ENCODE measurements around the gene KRTAP10-4. TPM values are rescaled to one million over a fixed set of nuclear protein-coding genes. Genes with fewer than 3 reads are reported as not detected.
A peak's percentile ranks its signal among the peaks of the same experiment; 100 is the strongest.

Gene KRTAP10-4
- total and polyA plus RNA-seq, 12 donors: not detected

DNA sequence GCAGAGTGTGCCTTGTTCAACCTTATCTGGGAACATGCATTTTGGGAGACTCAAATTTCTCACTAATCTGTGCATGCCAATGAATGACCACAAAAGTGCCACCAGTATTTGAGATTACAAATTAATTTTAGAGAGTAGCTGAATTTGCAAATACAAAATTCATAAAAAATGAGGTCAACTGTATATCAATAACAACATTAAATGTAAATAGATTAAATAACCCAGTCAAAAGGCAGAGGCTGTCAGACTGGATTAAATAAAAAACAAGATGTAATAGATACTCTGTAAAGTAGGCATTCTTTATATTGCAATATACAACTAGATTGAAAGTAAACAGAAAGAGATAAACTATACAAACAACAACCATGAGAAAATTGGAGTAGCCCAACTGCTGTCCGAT, 9.4 kb upstream of the KRTAP10-4 start:
- Histone ChIP-seq H3K4me3 (no peak overlapping the region), H3K4me1 (replicated peaks in 1 of 2) (no peaks in the 10 kb centered on the region), H3K36me3 (replicated peaks in 1 of 2) (no peaks in the 10 kb centered on the region), H3K9me3 (replicated peaks in 1 of 3) (no peaks in the 10 kb centered on the region), H3K27me3 (no peaks in the 10 kb centered on the region), H3K27ac (no peak overlapping the region)
- intact Hi-C loops (cut with DNase I): no loop called here
- no peak for TF ChIP-seq POLR2A (IDR thresholded peaks at IDR 0.05)
- TF ChIP-seq, protein P1, sequence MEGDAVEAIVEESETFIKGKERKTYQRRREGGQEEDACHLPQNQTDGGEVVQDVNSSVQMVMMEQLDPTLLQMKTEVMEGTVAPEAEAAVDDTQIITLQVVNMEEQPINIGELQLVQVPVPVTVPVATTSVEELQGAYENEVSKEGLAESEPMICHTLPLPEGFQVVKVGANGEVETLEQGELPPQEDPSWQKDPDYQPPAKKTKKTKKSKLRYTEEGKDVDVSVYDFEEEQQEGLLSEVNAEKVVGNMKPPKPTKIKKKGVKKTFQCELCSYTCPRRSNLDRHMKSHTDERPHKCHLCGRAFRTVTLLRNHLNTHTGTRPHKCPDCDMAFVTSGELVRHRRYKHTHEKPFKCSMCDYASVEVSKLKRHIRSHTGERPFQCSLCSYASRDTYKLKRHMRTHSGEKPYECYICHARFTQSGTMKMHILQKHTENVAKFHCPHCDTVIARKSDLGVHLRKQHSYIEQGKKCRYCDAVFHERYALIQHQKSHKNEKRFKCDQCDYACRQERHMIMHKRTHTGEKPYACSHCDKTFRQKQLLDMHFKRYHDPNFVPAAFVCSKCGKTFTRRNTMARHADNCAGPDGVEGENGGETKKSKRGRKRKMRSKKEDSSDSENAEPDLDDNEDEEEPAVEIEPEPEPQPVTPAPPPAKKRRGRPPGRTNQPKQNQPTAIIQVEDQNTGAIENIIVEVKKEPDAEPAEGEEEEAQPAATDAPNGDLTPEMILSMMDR (IDR thresholded peaks at IDR 0.05): no peak
- 84 to 98% (median 88%) methylated on average over 1 of the region's 1 CpG for WGBS, 4 donors
- DNase-seq: no peak

DNA sequence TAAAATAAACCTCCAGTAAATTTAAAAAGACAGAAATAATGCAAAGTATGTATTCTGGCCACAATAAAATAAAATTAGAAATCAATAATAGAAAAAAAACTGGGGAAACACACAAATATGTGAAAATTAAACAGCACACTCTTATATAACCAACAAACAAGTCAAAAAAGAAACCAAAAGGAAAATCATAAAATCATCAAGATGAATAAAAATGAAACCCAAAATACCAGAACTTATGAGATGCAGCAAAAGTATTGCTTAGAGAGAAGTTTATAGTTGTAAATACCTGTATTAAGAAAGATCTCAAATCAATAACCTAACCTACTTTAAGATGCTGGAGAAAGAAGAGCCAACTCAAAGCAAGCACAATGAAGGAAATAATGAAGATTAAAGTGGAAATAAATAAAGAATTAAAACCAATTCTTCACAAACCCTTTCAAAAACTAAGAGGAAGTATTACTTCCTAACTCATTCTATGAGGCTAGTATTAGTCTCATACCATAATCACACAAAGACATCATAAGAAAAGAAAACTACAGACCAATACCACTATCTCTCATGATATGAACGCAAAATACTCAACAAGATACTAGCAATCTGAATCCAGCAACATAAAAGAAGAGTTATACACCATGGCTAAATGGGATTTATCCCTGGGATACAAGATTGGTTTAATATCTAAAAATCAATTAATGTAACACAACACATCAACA, 8.5 kb upstream of the KRTAP10-4 start:
- Histone ChIP-seq H3K4me3 (no peak overlapping the region), H3K4me1 (replicated peaks in 1 of 2) (no peaks in the 10 kb centered on the region), H3K9me3 (replicated peaks in 1 of 3) (no peaks in the 10 kb centered on the region), H3K27me3 (no peaks in the 10 kb centered on the region), H3K36me3 (replicated peaks in 1 of 2) (no peaks in the 10 kb centered on the region), H3K27ac (no peak overlapping the region)
- WGBS, 4 donors: 0 to 45% (median 18%) methylated on average over 1 of the region's 1 CpG
- no peak for TF ChIP-seq POLR2A (IDR thresholded peaks at IDR 0.05)
- TF ChIP-seq, protein P1 (IDR thresholded peaks at IDR 0.05): no peak
- DNase-seq: no peak
- intact Hi-C loops (cut with DNase I): no loop called here

DNA sequence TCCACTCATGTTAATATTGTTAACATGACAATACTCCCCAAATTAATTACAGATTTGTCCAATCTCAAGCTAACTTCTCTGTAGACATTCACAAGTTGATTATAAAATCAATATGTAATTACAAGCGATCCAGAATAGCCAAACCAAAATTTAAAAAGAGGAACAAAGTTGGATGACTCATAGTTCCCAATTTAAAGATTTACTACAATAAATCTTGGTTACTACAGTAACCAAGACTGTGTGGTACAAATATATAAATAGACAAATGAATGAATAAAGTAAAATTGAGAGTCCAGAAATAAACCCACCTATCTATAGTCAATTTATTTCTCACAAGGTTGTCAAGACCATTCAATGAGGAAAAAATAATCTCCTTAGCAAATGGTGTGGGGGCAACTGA, 7.1 kb upstream of the KRTAP10-4 start:
- WGBS, 4 donors: 67 to 84% (median 78%) methylated on average over 1 of the region's 1 CpG
- Histone ChIP-seq H3K36me3 (replicated peaks in 1 of 2) (no peaks in the 10 kb centered on the region), H3K4me1 (replicated peaks in 1 of 2) (no peaks in the 10 kb centered on the region), H3K27me3 (no peaks in the 10 kb centered on the region), H3K27ac (no peak overlapping the region), H3K4me3 (no peak overlapping the region), H3K9me3 (replicated peaks in 1 of 3) (no peaks in the 10 kb centered on the region)
- TF ChIP-seq, protein P1 (IDR thresholded peaks at IDR 0.05): no peak
- TF ChIP-seq POLR2A (IDR thresholded peaks at IDR 0.05): no peak
- intact Hi-C loops (cut with DNase I): no loop called here
- no peak for DNase-seq

DNA sequence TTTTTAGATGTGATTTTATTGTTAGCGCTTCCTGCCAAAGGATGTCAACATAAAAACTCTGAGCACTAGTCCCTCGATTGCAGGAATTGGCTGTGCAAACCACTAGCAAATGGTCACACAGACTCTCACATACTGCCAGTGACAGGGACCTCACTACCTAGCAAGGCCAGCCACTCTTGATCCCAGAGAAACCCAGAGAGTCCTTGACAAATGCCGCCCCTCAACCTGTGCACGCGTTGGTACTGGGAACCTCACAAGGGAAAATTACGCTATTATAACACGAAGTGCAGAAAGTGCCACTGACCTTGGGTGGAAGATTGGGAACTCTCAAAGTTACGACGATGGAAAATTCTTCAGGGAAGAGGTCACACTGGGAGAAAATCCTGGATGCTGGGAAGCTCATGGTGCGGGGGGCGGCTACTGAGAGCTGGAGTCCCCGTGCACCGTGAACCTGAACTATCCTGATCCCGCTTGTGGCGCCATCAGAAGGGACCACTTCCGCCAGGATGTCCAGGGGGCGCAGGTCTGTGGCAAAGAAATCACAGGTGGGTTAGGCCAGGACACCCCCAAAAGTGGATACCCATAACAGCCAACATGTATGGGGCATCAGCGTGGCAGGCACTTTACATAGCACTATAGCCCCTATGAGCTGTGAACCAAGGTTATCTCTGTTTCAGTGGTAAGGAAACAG, 5.9 kb upstream of the KRTAP10-4 start:
- intact Hi-C loops (cut with DNase I): no loop called here
- peak in 1 of 7 donors; percentile 24 for DNase-seq
- H3K36me3 ChIP-seq (replicated peaks in 1 of 2): no peaks in the 10 kb centered on the region
- TF ChIP-seq, protein P1 (IDR thresholded peaks at IDR 0.05): no peak
- no peaks in the 10 kb centered on the region for H3K27me3 ChIP-seq
- WGBS, 4 donors: 78 to 87% (median 85%) methylated on average over 17 to 18 of the region's 18 CpGs
- no peaks in the 10 kb centered on the region for H3K4me1 ChIP-seq (replicated peaks in 1 of 2)
- no peak overlapping the region for H3K27ac ChIP-seq
- H3K9me3 ChIP-seq (replicated peaks in 1 of 3): no peaks in the 10 kb centered on the region
- no peak overlapping the region for H3K4me3 ChIP-seq
